Measurements from ENCODE around the gene HEXIM1.

DNA sequence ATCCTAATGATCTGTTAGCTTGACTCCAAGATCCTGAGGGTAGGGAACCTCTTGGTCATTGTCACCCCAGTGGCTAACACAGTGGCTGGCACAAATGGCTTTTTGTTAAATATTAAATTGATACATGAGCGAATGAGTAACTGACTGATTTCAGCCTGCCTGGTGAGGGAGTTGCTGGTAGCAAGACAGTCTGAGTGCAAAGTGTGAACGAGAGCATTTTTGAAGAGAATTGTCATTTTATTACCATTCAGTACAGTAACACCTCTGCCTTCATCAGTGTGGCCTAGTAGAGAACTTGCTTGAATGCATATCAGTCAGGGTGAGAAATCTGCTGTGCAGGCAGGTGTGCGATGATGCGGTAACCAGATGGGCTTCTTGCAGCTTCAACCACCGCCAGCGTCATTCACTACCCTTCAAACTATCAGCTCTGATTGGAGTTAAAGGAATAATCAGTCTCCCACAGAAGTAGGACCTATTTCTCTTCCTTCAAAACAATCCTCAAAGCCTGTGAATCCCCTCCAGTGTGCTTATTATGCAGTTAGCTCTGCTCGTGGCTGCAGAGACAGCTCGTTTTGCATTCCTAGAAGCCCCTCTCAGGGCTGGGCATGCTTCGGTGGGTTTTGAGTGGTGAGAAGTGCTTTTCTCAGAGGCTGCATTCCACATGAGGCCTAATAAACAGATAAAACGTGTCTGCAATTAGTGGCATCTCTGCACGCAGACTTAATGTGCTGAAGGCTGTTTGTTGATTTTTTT lies 42.4 kb downstream of the HEXIM1 start:
- TF ChIP-seq, protein P1, sequence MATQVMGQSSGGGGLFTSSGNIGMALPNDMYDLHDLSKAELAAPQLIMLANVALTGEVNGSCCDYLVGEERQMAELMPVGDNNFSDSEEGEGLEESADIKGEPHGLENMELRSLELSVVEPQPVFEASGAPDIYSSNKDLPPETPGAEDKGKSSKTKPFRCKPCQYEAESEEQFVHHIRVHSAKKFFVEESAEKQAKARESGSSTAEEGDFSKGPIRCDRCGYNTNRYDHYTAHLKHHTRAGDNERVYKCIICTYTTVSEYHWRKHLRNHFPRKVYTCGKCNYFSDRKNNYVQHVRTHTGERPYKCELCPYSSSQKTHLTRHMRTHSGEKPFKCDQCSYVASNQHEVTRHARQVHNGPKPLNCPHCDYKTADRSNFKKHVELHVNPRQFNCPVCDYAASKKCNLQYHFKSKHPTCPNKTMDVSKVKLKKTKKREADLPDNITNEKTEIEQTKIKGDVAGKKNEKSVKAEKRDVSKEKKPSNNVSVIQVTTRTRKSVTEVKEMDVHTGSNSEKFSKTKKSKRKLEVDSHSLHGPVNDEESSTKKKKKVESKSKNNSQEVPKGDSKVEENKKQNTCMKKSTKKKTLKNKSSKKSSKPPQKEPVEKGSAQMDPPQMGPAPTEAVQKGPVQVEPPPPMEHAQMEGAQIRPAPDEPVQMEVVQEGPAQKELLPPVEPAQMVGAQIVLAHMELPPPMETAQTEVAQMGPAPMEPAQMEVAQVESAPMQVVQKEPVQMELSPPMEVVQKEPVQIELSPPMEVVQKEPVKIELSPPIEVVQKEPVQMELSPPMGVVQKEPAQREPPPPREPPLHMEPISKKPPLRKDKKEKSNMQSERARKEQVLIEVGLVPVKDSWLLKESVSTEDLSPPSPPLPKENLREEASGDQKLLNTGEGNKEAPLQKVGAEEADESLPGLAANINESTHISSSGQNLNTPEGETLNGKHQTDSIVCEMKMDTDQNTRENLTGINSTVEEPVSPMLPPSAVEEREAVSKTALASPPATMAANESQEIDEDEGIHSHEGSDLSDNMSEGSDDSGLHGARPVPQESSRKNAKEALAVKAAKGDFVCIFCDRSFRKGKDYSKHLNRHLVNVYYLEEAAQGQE (IDR thresholded peaks at IDR 0.05; ENCODE audit: low read depth): no peak
- no peak for TF ChIP-seq EP300 (IDR thresholded peaks at IDR 0.05; ENCODE audit: borderline replicate concordance)
- no peak for TF ChIP-seq RAD21 (IDR thresholded peaks at IDR 0.05; ENCODE audit: low read depth)
- no peak for TF ChIP-seq CEBPB (IDR thresholded peaks at IDR 0.05)
- TF ChIP-seq, protein P2, sequence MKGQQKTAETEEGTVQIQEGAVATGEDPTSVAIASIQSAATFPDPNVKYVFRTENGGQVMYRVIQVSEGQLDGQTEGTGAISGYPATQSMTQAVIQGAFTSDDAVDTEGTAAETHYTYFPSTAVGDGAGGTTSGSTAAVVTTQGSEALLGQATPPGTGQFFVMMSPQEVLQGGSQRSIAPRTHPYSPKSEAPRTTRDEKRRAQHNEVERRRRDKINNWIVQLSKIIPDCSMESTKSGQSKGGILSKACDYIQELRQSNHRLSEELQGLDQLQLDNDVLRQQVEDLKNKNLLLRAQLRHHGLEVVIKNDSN (IDR thresholded peaks at IDR 0.05): no peak

All from Ishikawa (cell line).